Stomach (tissue), 9 donors: ENCODE measurements around the gene MAP3K13. TPM values are rescaled to one million over a fixed set of nuclear protein-coding genes. Genes with fewer than 3 reads are reported as not detected.

Source experiments
- DNase-seq, 2 donors: peaks; one replicate each; pipeline versions ENCODE4 v3.0.0 to v3.0.0-alpha.2; 2013 to 2019
- H3K27ac ChIP-seq, 5 donors: fragments of 200-600 bp in 4 of 5; sonication (generic) in 4 of 5; one replicate each; pipeline ENCODE4 v1.5.1; 2013 to 2019; ENCODE audit warnings: mild to moderate bottlenecking in 1 of 5, moderate library complexity in 1 of 5
- H3K27me3 ChIP-seq, 3 donors: fragments of 200-600 bp; sonication (generic); one replicate each; pipeline ENCODE4 v1.5.1; 2017 to 2019; ENCODE audit warnings: mixed run types in 1 of 3
- H3K36me3 ChIP-seq, 4 donors: fragments of 200-600 bp; sonication (generic); 1 replicate in 3 of 4; 2 replicates in 1 of 4; pipeline ENCODE4 v1.5.1; 2016 to 2019
- H3K4me1 ChIP-seq, 4 donors: fragments of 200-600 bp; sonication (generic); one replicate each; pipeline ENCODE4 v1.5.1; 2016 to 2019
- H3K4me3 ChIP-seq, 4 donors: fragments of 200-600 bp; sonication (generic) in 3 of 4; one replicate each; pipeline ENCODE4 v1.5.1; 2016 to 2019; ENCODE audit warnings: mild to moderate bottlenecking in 1 of 4
- H3K9me3 ChIP-seq, 4 donors: fragments of 200-600 bp; sonication (generic); one replicate each; pipeline ENCODE4 v1.5.1; 2016 to 2019
- EP300 ChIP-seq: sonication (generic); formaldehyde crosslinking; IDR thresholded peaks from one replicate; pipeline ENCODE4 v1.6.1; 2017; ENCODE audit warnings: antibody characterized with exemption
- POLR2A ChIP-seq, 4 donors: fragments of 450-650 bp; IDR thresholded peaks; one replicate each; pipeline ENCODE4 v1.6.1; 2016; ENCODE audit warnings: antibody characterized with exemption in 4 of 4, control low read depth in 2 of 4, mild to moderate bottlenecking in 1 of 4, moderate library complexity in 1 of 4
- POLR2AphosphoS5 ChIP-seq, 3 donors: sonication (generic); formaldehyde crosslinking; IDR thresholded peaks; one replicate each; pipeline ENCODE4 v1.6.1; 2016; ENCODE audit warnings: antibody characterized with exemption in 3 of 3
- WGBS, 5 donors: extraction: QIAGEN DNeasy Blood & Tissue Kit in 3 of 5; methylation state at CpG; one replicate each; pipeline versions ENCODE4 v1.1.5 to v1.1.7; 2013 to 2018; 5-methylcytosine and 5-hydroxymethylcytosine counted together
- intact Hi-C: fragments of 100-400 bp; cut with DNase I; formaldehyde crosslinking; loops from one replicate; pipeline ENCODE4 v1.15.1; 2023; ENCODE audit warnings: low total_unique reads
- polyA plus RNA-seq, 3 donors: library from polyadenylated mRNA; stranded (reverse); fragments of 200-250 nt; gene quantifications; one replicate each; pipeline ENCODE4 v1.2.3, GENCODE V29; 2013
- total RNA-seq, 5 donors: library from RNA; depleted of rRNA; stranded (reverse); fragments of >200 nt; gene quantifications; one replicate each; pipeline versions ENCODE4 v1.1.0 to v1.2.3, GENCODE V29; 2014 to 2016
- TF ChIP-seq, protein P1 (sequence below), 7 experiments: fragments of 450-650 bp in 4 of 7; fragments of 200-600 bp in 3 of 7; sonication (generic) in 3 of 7; IDR thresholded peaks; one replicate each; pipeline ENCODE4 v1.5.1; 2016 to 2019; ENCODE audit warnings: antibody characterized with exemption in 7 of 7, control low read depth in 2 of 7, mild to moderate bottlenecking in 1 of 7
- donor health status: healthy with polysubstance abuse.
- donor health status: Bipolar disorder and iron deficiency.
- donor health status: healthy.

Gene MAP3K13
- total and polyA plus RNA-seq, 8 donors = 11.7 to 315 (median 31.0) TPM

DNA sequence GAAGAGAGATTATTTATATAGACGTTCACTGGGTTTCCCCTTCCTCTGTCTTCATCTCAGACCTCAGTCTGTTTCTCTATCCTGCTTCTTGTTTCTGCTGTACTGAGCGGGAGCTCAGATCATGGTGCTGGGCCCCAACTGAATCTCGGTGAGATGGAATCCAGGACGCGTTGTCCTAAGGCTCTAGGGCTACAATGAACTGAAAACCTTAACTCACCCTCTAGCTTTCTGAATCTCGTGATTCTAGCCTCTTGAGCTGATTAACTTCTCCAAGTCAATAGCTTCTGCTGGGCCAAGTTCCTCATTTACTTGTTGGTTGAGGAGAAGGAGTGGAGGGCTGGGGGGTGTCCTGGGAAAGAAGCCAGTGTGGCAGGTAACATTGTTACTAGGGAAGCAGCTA lies 32.7 kb upstream of the MAP3K13 start:
- Histone ChIP-seq H3K27ac (peak overlapping the region; percentile 20 to 86 (median 74)), H3K4me3 (peak overlapping the region in 1 of 4 donors; percentile 43), H3K27me3 (no peaks in the 10 kb centered on the region), H3K9me3 (no peaks in the 10 kb centered on the region), H3K4me1 (peaks cover 0 to 40% (median 8%) of the 10 kb centered on the region in 4 donors), H3K36me3 (no peaks in the 10 kb centered on the region)
- intact Hi-C loops = no loop called here
- no peak for TF ChIP-seq POLR2AphosphoS5 (IDR thresholded peaks at IDR 0.05)
- DNase-seq = peak in 1 of 2 donors; percentile 44
- 33 to 64% (median 52%) methylated on average over 6 of the region's 6 CpGs for WGBS, 5 donors

DNA sequence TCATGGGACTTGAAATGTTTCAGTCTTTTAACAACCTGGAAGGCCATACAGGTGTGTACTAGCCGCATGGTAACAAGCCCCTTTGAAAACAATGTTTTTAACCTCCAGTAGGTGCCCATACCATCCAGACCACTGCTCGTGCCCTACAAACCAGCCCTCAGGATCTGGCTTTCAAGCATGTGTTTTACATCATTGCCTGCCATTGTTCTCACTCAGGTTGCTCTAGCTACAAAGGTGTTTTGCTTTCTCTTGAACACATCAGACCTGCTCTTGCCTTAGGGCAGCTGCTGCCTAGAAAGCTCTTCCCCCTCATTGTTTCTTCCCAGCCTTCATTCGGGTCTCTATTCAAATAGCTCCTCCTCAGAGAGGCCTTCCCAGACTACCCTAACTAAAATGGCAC lies 32.3 kb upstream of the MAP3K13 start:
- WGBS, 5 donors = 51 to 81% (median 68%) methylated on average over 3 of the region's 3 CpGs
- intact Hi-C loops = no loop called here
- peak overlapping the region; percentile 20 to 86 (median 74) for H3K27ac ChIP-seq
- no peaks in the 10 kb centered on the region for H3K27me3 ChIP-seq
- no peaks in the 10 kb centered on the region for H3K36me3 ChIP-seq
- H3K4me1 ChIP-seq = peaks cover 0 to 42% (median 8%) of the 10 kb centered on the region in 4 donors
- no peak for TF ChIP-seq EP300
- no peak for TF ChIP-seq POLR2A (IDR thresholded peaks at IDR 0.05)
- TF ChIP-seq, protein P1, sequence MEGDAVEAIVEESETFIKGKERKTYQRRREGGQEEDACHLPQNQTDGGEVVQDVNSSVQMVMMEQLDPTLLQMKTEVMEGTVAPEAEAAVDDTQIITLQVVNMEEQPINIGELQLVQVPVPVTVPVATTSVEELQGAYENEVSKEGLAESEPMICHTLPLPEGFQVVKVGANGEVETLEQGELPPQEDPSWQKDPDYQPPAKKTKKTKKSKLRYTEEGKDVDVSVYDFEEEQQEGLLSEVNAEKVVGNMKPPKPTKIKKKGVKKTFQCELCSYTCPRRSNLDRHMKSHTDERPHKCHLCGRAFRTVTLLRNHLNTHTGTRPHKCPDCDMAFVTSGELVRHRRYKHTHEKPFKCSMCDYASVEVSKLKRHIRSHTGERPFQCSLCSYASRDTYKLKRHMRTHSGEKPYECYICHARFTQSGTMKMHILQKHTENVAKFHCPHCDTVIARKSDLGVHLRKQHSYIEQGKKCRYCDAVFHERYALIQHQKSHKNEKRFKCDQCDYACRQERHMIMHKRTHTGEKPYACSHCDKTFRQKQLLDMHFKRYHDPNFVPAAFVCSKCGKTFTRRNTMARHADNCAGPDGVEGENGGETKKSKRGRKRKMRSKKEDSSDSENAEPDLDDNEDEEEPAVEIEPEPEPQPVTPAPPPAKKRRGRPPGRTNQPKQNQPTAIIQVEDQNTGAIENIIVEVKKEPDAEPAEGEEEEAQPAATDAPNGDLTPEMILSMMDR (IDR thresholded peaks at IDR 0.05) = no peak
- TF ChIP-seq POLR2AphosphoS5 (IDR thresholded peaks at IDR 0.05) = no peak
- DNase-seq = peak in 1 of 2 donors; percentile 46
- H3K4me3 ChIP-seq = peak overlapping the region in 1 of 4 donors; percentile 43
- H3K9me3 ChIP-seq = no peaks in the 10 kb centered on the region

DNA sequence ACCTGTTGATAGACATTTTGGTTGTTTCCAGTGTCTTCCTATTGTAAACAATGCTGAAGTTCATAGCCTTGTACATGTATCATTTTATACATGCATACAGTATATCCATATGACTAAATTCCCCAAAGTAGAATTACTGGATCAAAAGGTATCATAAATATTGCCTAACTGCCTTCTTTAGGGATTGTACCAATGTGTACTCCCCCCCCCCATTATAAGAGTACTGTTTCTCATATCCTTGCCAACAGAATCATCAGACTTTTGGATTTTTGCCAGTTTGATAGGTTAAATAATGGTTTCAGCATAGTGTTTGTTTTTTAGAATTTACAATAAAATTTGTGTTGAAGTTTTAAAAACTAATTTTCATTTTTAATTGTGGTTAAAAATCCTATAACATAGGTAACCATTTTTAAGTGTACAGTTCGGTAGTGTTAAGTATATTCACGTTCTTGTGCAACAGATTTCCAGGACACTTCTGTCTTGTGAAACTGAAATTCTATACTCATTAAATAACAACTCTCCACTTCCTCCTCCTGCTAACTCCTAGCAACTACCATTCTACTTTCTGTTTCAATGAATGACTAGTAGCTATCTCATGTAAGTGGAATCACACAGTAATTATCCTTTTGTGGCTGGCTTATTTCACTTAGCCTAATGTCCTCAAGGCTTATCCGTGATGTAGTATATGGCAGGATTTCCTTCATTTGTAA lies 30.8 kb upstream of the MAP3K13 start:
- Histone ChIP-seq H3K27ac (peak overlapping the region in 4 of 5 donors; percentile 11 to 86 (median 52)), H3K4me3 (no peak overlapping the region), H3K9me3 (no peaks in the 10 kb centered on the region), H3K4me1 (peaks cover 0 to 32% (median 10%) of the 10 kb centered on the region in 4 donors), H3K36me3 (no peaks in the 10 kb centered on the region), H3K27me3 (no peaks in the 10 kb centered on the region)
- peak in 1 of 2 donors; percentile 68 for DNase-seq
- TF ChIP-seq POLR2AphosphoS5 (IDR thresholded peaks at IDR 0.05) = peak in 1 of 3 donors; percentile 24
- TF ChIP-seq EP300 = no peak
- 14 to 34% (median 26%) methylated on average over 3 of the region's 3 CpGs for WGBS, 5 donors
- intact Hi-C loops = no loop called here

DNA sequence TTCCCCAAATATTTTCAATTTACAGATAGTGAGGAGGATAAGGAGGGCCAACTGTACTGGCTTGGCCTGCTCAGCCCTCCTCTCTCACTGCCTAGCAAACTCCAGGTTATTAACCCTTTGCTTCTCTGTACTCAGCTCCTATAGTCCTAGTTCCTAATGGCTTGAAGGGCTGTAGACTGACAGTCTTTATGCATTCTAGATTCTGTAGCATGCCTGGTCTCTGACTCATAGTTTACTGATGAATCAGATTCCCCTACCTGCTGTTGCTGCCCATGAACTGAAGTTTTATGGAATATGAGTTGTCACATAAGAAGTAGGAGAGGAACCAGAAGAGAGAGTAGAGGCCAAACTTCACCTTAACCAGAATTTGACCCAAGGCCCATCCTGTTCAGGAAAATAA lies 27.1 kb upstream of the MAP3K13 start:
- DNase-seq = peak in 1 of 2 donors; percentile 23
- H3K36me3 ChIP-seq = no peaks in the 10 kb centered on the region
- H3K4me3 ChIP-seq = no peak overlapping the region
- peaks cover 0 to 34% (median 11%) of the 10 kb centered on the region in 4 donors for H3K4me1 ChIP-seq
- peak overlapping the region in 1 of 5 donors; percentile 38 for H3K27ac ChIP-seq
- TF ChIP-seq POLR2A (IDR thresholded peaks at IDR 0.05) (no peak), POLR2AphosphoS5 (IDR thresholded peaks at IDR 0.05) (no peak)
- no peaks in the 10 kb centered on the region for H3K9me3 ChIP-seq
- intact Hi-C loops = no loop called here
- no peaks in the 10 kb centered on the region for H3K27me3 ChIP-seq

DNA sequence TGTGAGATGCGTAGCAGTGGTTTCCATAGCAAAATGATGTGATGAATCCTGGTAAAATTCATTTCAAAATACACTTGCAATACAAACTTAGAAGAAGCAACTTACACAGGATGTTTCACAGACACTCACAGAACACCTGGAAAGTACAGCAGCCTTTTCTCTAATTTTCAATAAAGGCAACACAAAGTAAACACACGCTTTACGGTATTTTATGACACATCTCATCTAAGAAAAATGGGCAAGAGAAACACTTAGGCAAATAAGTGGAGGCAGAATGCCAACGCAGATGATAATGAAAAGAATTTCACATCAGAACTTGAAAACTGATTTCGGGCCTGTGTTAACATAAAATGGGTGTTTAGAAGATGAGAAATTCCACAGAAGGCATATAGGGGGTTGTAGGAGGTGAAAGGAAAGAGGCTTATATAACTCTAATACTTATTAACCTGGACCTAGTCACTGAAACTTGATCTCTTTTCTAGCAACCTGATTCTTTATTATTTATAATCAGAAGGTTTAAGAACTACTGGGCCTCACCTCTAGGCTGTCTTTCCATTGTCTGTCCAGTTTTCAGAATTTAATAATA lies 25.6 kb upstream of the MAP3K13 start:
- no peak for TF ChIP-seq EP300
- TF ChIP-seq POLR2A (IDR thresholded peaks at IDR 0.05) = no peak
- TF ChIP-seq, protein P1 (IDR thresholded peaks at IDR 0.05) = no peak
- no peak for TF ChIP-seq POLR2AphosphoS5 (IDR thresholded peaks at IDR 0.05)
- 42 to 68% (median 45%) methylated on average over 5 of the region's 5 CpGs for WGBS, 5 donors
- no peaks in the 10 kb centered on the region for H3K27me3 ChIP-seq
- peak in 1 of 2 donors; percentile 56 for DNase-seq
- peak overlapping the region in 4 of 5 donors; percentile 3 to 60 (median 46) for H3K27ac ChIP-seq
- H3K4me3 ChIP-seq = no peak overlapping the region
- H3K9me3 ChIP-seq = no peaks in the 10 kb centered on the region
- intact Hi-C loops = no loop called here
- no peaks in the 10 kb centered on the region for H3K36me3 ChIP-seq
- peaks cover 0 to 30% (median 13%) of the 10 kb centered on the region in 4 donors for H3K4me1 ChIP-seq
